GM18520 (cell line): ENCODE results near the gene ALOX5AP.

Source experiments
- ATAC-seq: cut with Tn5 transposase; IDR thresholded peaks from one replicate; pipeline ENCODE4 v1.9.1; 2021; ENCODE audit not compliant: unreplicated experiment

The ALOX5AP gene

DNA sequence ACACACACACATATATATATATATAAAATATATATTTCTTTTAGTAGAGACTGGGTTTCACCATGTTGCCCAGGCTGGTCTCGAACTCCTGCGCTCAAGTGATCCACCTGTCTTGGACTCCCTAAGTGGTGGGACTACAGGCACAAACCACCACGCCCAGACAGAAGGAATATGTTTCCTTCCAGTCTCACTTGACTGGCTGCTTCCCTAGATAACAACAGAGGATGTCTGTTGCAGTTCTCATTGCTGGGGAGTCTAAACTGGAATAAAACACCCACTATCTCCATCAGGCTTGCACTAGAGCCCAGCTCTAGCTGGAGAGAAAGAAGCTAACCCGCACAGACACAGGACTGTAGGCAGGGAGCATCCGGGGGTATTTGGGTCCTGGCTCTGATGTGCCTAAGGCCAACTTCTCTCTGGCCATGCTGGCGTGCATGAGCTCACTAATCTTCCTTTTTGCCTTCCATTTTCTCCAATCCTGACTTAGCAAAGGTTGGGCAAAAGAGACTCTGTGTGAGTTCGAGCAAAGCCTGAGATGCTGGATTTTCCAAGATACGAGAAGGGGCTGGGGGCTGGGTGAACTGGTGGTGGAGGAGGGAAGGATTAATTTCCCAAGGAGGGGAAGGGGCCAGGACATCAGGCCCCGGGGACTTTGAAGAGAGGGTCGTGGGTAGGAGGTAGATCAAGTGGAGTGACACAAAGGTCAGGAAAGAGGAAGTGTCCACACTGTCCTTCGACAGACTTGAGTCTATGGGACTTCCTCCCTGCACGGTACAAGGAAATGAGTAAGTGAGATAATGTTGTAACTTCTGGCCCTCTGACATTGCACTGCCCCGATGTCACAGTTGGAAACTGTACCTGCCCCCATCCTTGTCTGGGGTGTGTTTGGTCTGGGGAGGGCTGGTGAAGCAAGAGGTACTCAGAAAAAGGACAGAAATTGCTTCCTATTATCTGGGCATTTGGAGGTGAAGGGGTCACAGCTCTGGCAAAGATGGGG lies 22.5 kb upstream of the ALOX5AP start:
- ATAC-seq = no peak

DNA sequence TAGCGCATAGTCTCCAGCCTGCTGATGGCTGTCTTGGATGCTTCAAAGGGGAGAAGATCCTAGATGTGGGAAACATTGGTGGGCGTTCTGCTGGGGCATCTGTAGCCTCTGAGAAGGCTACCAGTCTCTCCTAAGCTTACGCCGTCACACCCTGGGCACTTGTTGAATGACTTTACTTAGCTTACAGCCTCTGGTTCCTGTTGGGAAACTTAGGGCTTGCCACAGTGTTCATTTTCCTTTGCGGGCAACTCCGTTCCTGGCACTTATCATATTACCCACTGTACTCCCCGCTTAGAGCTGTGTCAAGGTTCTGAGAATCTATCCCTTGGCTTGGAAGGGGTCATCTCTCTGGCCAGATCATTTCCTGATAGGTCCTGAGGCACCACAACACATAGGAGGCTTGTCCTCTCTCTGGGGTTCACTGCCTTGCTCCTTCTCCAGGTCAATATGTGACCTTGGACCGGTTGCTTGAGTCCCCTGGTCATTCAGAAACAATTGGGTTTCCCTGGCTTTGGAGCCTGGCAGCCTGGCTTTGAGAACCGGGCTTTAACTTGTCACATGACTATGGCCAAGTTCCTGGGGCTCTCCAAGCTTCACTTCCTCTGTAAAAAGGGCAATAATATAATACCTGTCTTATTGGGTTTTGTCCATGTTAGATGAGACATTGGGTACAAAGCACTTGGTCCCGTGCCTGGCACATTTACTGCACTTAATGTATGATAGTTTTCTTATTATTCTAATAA lies 20.5 kb upstream of the ALOX5AP start:
- ATAC-seq = no peak

DNA sequence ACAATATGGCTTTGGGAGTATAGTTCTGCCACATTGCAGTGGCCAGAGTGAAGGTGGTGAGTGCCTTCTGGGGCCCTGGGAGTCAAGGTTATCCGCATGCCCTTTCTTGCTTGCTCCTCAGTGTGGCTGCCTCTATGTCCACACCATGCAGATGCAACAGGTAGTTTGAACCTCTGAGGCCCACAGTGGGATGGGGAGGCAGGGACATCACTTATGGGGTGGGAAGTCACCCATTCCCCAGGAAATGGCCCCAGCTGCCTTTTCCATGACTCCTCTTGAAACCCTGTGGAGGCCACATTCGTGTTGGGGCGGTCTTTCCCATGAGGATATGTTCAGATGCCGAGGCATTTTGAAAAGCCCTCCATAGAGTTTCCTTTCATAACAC lies 20.0 kb upstream of the ALOX5AP start:
- ATAC-seq = no peak

DNA sequence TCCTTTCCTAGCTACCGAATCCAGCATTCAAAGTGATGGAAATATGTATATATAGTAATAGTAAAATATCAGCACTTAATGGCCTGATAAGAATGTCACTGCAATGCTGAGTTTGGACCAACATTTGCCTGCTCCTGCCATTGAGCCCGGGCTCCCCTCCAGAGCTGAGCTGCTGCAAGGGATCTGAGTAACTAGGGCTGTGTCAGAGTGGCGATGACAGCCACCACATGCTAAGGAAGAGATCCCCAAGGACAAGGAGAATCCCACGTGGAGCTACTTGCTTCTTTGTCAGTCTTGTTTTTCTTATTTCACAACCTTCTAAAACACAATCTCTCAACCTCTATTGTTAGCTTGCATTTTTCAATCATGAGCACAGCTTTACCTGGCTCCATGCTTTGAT lies 19.5 kb upstream of the ALOX5AP start:
- ATAC-seq = no peak

DNA sequence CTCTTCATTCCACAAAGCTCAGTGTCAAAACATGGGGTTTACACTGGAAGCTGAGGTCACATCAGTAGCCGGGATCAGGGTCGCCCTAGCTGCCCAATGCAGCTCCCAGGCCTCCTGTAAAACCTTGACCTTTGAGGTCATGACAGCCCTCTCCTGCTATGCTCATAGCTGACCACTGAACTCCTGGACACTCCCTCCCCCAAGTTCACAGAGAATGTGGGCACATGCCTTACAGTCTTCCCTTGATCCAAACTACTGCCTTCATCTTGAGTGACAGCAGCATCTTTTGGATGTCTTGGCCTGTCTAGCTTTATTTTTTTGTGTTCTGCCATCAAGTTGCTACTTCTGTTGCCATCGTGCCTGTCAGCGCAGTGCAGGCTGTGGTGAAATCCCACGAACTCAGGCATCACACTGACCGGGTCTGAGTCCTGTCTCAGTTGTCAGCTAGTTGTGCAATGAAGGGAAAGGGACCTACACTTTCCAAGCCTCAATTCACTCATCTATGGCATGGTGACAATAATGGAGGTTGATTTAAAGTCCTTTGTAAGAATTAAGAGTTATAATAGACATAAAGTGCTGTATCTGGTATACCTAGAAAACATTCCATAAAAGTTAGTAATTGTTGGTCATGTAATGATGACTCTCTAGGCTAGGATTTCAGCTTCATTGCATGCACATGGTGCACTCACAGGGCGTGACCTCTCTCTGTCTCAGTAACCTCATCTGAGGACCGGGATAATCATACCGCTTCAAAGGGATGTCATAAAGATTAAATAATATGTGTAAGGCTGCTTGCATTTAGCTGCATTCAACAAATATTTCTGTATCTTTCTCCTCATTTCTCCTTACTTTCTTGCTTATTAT lies 16.4 kb upstream of the ALOX5AP start:
- ATAC-seq = no peak

DNA sequence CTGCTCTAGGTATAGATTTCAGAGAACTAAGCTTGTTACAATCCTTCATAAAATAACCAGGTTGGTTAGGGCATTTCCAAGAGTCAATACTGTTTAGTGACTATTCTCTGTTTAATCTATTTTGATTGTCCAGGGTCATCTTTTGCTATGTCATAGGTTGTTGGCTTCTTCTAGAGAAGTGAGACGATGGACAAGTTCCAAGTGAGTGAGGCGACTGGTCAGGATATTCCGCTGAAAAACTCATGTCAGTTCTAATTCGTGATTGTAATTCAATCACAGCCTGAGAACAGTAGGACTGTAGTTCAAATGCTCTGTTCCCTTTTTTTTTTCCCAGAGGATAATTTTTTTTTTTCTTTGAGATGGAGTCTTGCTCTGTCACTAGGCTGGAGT lies 15.8 kb upstream of the ALOX5AP start:
- no peak for ATAC-seq

DNA sequence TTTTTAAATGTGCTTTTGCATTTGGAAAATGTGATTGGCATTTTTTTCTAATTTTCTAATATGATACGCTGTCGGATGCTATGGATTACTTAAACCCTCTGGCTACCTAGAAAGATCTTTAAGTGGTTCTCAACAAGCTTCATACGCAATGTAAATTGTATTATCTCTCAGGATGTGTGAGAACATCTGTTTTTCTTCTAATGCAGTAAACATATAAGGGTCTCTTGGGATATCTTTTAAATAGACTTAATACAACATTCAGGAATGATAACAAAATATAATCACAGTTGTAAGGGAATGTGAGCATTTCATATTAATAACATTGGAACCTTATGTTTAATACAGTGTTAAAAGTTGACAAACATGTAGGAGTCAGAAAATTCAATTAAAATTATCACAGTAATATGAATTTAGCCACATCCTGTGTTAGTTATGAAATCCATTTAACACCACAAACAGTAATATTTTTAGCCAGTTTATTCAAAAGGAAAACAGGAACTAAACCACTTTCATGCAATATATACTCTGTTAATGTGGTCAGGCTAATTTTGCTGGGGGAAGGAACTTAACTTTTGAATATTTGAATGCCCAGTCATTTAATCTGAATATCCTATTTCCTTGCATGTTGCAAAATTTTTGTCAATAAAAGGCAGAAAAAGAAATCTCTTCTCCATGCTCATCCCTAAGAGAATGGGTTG lies 15.0 kb upstream of the ALOX5AP start:
- ATAC-seq = peak; percentile 41

DNA sequence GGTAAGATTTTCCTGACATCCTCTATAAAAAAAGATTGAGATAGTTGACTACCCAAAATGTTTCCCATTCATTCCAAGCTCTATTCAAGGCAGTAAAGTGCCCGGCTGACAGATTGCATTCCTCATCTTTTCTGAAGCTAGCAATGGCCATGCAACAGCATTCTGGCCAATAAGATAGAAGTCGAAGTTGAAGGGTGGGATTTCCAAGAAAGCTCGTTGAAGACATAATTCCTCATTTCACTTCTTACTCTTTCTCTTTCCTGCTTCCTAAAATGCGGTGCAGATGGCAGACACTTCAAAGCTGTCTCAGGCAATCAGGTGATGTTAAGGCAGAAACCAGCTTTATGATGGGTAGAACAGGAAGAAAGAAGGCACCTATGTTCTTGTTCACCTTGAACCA lies 13.4 kb upstream of the ALOX5AP start:
- no peak for ATAC-seq

DNA sequence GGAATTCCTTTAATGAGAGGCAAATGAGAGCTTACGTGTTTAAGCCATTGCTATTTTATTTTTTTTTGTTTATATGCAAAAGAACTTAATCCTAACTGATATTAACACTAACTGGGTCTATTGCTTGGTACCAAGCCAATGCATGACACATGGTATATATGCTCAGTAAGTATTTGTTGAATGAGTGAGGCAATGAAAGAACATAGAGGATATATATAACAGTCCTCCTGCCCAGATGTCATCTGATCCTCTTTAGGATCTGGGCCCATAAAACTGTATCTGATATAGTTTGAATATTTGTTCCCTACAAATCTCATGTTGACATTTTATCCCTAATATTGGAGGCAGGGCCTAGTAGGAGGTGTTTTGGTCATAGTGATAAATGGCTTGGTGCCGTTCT lies 13.0 kb upstream of the ALOX5AP start:
- ATAC-seq = no peak

DNA sequence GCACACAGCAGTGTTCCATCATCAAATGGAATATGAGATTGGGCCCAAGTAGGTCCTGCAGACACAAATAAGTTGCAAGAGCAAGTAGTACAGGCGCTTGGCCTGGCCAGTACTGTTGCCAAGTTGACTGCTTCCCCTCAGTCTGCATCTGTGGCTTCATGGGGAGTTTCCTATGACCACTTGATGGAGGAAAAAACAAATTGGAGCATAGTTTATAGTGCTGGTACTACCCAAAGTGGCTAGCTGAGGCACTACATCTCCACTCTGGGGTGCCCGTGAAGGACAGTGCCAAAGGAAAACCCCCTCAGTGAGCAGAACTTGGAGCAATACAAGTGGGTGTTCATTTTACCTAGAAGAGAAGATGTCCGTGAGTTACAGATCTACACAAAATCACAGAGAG lies 10.6 kb upstream of the ALOX5AP start:
- no peak for ATAC-seq

DNA sequence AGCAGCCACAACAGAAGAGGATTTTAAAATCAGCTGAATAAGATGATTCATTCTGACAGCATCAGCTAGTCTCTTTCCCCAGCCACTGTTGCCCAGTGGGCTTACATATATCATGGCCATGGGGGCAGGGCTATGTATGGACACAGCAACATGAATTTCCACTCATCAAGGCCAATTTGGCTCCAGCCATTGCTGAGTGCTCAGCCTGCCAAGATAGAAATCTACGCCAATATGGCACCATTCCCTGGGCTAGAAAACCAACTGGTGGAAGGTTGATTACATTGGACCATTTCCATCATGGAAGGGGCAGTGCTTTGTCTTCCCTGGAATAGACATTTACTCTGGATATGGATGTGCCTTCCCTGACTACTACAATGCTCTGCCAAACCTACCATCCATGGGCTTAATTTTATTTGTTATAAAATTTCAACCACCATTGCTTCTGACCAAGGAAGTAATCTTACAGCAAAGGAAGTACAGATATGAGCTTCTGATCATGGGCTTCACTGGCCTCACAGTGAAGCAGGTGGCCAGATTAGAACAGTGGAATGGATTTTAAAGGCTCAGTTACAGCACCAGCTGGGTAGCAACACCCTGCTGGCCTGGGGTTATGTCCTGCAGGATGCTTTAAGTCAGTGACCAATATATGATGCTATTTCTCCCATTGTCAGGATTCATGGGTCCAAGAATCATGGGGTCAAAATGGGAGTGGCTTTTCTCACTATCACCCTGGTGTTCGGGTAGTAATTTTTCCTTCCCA lies 9.8 kb upstream of the ALOX5AP start:
- ATAC-seq = no peak

DNA sequence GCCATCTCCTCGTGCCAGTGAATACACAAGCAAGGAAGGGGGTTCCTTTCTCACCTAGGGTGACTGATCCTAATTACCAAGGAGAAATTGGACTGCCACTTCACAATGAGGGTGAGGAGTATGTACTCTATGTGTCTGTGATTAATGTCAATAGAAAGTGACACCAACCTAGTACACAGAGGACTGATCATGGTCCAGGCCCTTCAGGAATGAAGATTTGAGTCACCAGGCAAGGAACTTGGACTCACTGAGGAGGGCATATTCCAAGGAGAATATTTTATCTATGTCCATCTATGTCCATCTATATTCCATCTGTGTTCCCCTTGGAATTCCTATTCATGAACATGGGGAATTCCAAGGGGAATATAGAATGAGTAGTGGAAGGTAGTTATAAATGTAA lies 9.2 kb upstream of the ALOX5AP start:
- no peak for ATAC-seq

DNA sequence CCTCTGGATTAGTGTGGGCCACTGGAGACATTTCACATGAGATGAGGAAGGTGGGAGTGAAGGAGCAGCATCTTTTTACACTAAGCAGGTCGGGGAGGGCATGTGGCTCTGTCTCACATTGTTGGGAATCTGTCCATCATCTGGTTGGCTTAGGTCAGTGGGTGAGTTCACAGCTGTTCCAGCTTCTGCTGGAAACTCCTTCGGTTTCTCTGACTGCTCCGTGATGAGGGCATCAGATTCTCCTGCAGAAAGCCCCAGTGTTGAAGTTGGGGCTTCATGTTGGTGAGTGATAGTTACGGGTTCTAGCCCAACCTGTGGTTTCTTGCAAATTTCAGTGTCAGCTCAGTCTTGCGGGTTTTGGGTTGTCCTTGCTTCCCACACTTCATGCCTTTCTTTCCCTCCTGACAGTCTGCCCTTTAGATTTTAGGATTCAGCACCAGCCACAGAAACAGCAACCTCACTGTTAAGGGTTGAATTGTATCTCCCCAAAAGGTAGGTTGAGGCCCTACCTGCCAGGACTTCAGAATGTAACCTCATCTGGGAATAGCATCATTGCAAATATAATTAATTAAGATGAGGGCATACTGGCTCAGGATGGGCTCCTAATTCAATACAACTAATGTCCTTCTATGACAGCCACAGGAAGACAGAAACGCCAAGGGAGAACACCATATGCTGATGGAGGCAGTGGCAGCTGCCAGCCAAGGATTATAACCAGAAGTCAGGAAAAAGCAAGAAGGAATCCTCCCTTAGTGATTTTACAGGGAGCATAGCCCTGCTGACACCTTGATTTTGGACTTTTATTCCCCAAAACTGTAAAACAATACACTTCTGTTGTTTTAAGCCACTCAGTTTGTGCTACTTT lies 7.6 kb upstream of the ALOX5AP start:
- ATAC-seq = no peak

DNA sequence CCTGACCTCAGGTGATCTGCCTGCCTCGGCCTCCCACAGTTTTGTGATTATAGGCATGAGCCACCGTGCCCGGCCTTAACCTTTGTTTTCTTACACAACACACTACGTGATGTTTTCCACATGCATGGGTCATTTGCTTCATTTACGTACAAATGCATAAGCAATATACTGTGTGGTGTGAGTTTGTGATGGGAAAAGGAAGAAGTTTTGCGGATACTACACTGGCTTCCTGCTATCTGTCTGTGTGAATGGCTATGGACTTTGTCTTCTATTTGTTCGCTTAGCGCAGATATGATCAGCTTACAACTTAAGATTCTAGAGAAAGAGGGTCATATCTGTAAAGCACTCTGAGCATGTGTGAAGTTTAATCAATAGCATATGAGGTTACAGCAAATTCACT lies 5.5 kb upstream of the ALOX5AP start:
- no peak for ATAC-seq

DNA sequence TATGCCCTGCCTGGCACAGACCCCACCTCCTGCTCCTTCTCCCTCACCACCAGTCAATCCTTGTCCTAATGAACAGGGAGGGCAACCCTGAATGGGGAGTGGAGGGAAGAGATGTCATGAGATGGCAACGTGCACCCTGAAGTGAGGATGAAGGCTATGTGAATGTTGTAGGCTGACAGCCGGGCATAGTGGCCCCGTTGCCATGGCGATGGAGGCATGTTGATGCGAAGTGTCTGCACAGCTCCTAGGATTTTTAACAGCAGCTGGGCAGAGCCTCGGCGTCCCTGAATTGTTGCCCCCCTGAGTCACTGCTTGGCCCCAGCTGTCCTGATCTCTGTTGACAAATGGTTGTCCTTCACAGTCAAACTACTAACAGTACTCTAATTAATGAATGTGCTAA lies 4.8 kb upstream of the ALOX5AP start:
- no peak for ATAC-seq

DNA sequence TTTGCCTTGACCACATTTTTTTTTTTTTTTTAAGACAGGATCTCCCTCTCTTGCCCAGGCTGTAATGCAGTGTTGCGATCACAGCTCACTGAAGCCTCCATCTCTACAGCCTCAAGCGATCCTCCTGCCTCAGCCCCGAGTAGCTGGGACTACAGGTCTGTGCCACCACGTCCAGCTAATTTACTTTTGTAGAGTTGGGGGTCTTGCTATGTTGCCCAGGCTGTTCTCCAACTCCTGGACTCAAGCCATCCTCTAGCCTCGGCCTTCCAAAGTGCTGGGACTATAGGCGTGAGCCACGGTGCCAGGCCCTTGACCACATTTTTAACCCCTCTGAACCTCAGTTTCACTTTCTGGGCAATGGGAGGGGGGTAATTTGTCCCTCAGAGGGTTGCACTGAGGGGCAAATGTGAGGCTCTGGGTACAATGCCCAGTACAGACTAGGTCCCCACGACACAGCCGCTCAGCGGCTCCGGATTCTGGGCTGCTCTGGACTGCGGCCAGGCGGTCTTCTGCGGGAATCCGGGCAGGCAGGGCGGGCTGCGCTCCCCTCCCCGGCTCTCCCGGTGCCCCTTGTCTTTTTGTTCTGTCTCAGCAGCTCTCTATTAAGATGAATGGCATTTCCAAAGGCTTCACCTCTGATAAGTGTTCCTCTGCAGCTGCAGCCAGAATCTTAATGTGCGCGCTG lies 3.8 kb upstream of the ALOX5AP start:
- ATAC-seq = no peak

DNA sequence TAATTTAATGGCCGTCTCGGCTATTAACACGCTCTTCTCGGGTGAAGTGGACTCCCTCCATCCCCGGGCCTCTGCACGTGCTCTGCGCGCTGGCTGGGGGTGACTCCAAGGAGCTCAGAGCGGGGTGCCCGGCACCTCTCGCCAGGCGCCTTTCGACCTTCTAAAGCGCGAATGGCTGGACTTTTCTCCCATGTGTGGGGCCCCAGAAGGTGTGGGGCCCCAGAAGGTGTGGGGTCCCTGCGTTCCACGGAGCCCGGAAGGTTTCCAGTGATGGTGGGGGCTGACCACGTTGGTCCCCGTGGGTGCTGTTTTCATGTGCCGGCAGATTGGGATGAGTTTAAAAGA lies 3.3 kb upstream of the ALOX5AP start:
- ATAC-seq = no peak

DNA sequence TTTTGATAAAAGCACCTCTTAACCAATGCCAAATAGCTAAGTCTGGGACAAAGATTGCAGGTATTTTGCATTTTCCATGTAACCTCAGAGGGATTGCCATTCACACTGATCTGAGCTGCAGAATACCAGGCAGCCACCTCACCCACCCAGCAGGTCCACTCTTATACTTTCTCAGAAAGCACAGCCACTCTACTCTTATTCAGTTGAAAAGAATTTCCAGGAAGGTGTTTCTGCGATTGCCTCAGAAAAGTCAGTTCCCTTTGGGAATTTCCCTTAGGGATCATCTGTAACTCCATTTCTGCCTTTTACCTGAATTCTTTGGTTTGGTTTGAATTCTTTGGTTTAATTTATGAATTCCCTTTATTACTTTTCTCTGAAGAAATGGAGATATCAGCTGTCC lies 904 bp upstream of the ALOX5AP start:
- ATAC-seq = no peak

DNA sequence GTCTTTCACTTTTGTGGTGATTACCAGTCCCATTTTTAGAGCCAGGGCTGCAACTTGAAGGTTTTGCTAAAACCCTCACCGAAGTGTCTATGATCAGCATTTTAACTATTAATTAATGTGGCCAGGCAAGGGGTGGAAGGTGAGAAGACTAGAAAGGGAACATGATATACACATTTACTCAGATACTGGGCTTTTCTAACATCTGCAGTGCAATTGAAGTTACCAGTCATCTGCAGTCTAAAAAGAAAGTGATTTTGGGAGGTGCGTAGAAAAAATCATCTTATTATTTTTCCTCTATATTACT lies 481 bp downstream of the ALOX5AP start:
- ATAC-seq = no peak
